ENCODE data around the gene PLXNA3. TPM values are rescaled to one million over a fixed set of nuclear protein-coding genes. Genes with fewer than 3 reads are reported as not detected.
A peak's percentile ranks its signal among the peaks of the same experiment; 100 is the strongest.

Gene PLXNA3
- total RNA-seq, 1 experiment from 2014 or later = 128 TPM

DNA sequence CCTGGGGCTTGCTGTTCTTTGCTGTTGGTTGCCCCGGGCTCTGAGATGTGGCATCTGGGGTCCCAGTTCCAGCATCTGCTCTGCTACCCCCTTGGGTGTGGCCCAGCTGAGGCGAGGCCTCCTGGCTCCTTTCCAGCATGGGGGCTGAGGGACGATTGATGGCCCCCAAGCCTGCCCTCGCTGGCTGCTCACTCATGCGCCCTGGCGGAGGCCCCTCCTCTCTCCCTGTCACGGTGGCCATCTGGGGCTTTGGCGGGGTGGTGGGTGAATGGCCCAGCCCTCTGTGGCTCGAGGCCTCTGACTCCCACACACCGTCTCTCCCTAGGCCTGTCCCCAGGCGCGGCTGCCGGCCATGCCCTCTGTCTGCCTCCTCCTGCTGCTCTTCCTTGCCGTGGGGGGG is 1.8 kb downstream of the PLXNA3 start:
- no TSS peak for BruUV-seq (replicated peaks)
- ChIA-PET POLR2A (no interaction called here), CTCF (interaction anchor here (0.6 to 0.9 kb wide), 3 partner anchors 18 to 48 kb away, joined by 3 to 6 read pairs (median 4); no protein-coding TSS in a partner anchor)
- DNase-seq (ENCODE audit: low read depth, low spot score) (no peak), ATAC-seq (no peak)
- intact Hi-C loops (cut with micrococcal nuclease; ENCODE audit: unreplicated experiment) (no loop called here), in situ Hi-C loops (cut with HindIII; ENCODE audit: low pct_unique_long_range_greater_than_20kb, low sequenced_read_pairs) (no loop called here)
- Histone ChIP-seq H3K27ac (ENCODE audit: low read length) (0 out of 2 replicates have a peak overlapping the region, but pooled peaks have one; percentile 23), H3K36me3 (ENCODE audit: control insufficient read depth, insufficient read depth, low read length) (no peaks in the 10 kb centered on the region), H3K9me3 (ENCODE audit: control insufficient read depth, insufficient read depth, low read depth, low read length) (no peaks in the 10 kb centered on the region), H3K4me1 (ENCODE audit: control insufficient read depth, insufficient read depth, low read length) (peaks cover 5% of the 10 kb centered on the region), H3K27me3 (ENCODE audit: control insufficient read depth, insufficient read depth, low read length) (no peaks in the 10 kb centered on the region), H3K4me3 (ENCODE audit: low read depth in 2 of 2, low read length in 2 of 2) (peak overlapping the region; percentile 78 to 89)
- no peak for TF ChIP-seq TCF7L2 (IDR thresholded peaks at IDR 0.05; ENCODE audit: low read depth, low read length)
- TF ChIP-seq, protein P1, sequence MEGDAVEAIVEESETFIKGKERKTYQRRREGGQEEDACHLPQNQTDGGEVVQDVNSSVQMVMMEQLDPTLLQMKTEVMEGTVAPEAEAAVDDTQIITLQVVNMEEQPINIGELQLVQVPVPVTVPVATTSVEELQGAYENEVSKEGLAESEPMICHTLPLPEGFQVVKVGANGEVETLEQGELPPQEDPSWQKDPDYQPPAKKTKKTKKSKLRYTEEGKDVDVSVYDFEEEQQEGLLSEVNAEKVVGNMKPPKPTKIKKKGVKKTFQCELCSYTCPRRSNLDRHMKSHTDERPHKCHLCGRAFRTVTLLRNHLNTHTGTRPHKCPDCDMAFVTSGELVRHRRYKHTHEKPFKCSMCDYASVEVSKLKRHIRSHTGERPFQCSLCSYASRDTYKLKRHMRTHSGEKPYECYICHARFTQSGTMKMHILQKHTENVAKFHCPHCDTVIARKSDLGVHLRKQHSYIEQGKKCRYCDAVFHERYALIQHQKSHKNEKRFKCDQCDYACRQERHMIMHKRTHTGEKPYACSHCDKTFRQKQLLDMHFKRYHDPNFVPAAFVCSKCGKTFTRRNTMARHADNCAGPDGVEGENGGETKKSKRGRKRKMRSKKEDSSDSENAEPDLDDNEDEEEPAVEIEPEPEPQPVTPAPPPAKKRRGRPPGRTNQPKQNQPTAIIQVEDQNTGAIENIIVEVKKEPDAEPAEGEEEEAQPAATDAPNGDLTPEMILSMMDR (IDR thresholded peaks at IDR 0.05) = no peak
- TF ChIP-seq, protein P2, sequence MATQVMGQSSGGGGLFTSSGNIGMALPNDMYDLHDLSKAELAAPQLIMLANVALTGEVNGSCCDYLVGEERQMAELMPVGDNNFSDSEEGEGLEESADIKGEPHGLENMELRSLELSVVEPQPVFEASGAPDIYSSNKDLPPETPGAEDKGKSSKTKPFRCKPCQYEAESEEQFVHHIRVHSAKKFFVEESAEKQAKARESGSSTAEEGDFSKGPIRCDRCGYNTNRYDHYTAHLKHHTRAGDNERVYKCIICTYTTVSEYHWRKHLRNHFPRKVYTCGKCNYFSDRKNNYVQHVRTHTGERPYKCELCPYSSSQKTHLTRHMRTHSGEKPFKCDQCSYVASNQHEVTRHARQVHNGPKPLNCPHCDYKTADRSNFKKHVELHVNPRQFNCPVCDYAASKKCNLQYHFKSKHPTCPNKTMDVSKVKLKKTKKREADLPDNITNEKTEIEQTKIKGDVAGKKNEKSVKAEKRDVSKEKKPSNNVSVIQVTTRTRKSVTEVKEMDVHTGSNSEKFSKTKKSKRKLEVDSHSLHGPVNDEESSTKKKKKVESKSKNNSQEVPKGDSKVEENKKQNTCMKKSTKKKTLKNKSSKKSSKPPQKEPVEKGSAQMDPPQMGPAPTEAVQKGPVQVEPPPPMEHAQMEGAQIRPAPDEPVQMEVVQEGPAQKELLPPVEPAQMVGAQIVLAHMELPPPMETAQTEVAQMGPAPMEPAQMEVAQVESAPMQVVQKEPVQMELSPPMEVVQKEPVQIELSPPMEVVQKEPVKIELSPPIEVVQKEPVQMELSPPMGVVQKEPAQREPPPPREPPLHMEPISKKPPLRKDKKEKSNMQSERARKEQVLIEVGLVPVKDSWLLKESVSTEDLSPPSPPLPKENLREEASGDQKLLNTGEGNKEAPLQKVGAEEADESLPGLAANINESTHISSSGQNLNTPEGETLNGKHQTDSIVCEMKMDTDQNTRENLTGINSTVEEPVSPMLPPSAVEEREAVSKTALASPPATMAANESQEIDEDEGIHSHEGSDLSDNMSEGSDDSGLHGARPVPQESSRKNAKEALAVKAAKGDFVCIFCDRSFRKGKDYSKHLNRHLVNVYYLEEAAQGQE (IDR thresholded peaks at IDR 0.05; ENCODE audit: insufficient read depth in 1 of 2, low read depth in 2 of 2, low read length in 1 of 2) = no peak
- no peak for TF ChIP-seq SIN3A (IDR thresholded peaks at IDR 0.05; ENCODE audit: borderline replicate concordance, insufficient read depth, low read depth, low read length)

DNA sequence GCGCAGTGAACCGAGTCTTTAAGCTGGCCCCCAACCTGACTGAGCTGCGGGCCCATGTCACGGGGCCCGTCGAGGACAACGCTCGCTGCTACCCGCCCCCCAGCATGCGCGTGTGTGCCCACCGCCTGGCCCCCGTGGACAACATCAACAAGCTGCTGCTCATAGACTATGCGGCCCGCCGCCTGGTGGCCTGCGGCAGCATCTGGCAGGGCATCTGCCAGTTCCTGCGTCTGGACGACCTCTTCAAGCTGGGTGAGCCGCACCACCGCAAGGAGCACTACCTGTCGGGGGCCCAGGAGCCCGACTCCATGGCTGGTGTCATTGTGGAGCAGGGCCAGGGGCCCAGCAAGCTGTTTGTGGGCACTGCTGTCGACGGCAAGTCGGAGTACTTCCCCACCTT is 2.2 kb downstream of the PLXNA3 start:
- Histone ChIP-seq H3K9me3 (ENCODE audit: control insufficient read depth, insufficient read depth, low read depth, low read length) (no peaks in the 10 kb centered on the region), H3K4me1 (ENCODE audit: control insufficient read depth, insufficient read depth, low read length) (peaks cover 5% of the 10 kb centered on the region), H3K36me3 (ENCODE audit: control insufficient read depth, insufficient read depth, low read length) (no peaks in the 10 kb centered on the region), H3K27me3 (ENCODE audit: control insufficient read depth, insufficient read depth, low read length) (no peaks in the 10 kb centered on the region), H3K27ac (ENCODE audit: low read length) (no peak overlapping the region), H3K4me3 (ENCODE audit: low read depth in 2 of 2, low read length in 2 of 2) (no peak overlapping the region)
- no TSS peak for BruUV-seq (replicated peaks)
- in situ Hi-C loops (cut with HindIII; ENCODE audit: low pct_unique_long_range_greater_than_20kb, low sequenced_read_pairs) (no loop called here), intact Hi-C loops (cut with micrococcal nuclease; ENCODE audit: unreplicated experiment) (no loop called here)
- CTCF ChIA-PET = interaction anchor here (0.8 kb wide), 1 partner anchor 48 kb away, joined by 4 read pairs; no protein-coding TSS in a partner anchor
- DNase-seq (ENCODE audit: low read depth, low spot score) = no peak
- TF ChIP-seq POLR2AphosphoS5 (IDR thresholded peaks at IDR 0.05; ENCODE audit: low read depth, low read length) = no peak
- no peak for TF ChIP-seq SIN3A (IDR thresholded peaks at IDR 0.05; ENCODE audit: borderline replicate concordance, insufficient read depth, low read depth, low read length)
- TF ChIP-seq, protein P2 (IDR thresholded peaks at IDR 0.05; ENCODE audit: insufficient read depth in 1 of 2, low read depth in 2 of 2, low read length in 1 of 2) = no peak
- no peak for TF ChIP-seq TCF7L2 (IDR thresholded peaks at IDR 0.05; ENCODE audit: low read depth, low read length)
- TF ChIP-seq, protein P1 (IDR thresholded peaks at IDR 0.05) = no peak
- POLR2A ChIA-PET = no interaction called here
- ATAC-seq = no peak

Measured in Panc1 (cell line).